Mesodermal cell (in vitro differentiated cells): Measurements from ENCODE around the gene NCAPD3. TPM values are rescaled to one million over a fixed set of nuclear protein-coding genes. Genes with fewer than 3 reads are reported as not detected.

ENCODE experiments used
- H3K27ac ChIP-seq: 2 replicates; pipeline ENCODE4 v1.7.0; 2013; ENCODE audit warnings: mild to moderate bottlenecking, low read depth, low read length, moderate library complexity; ENCODE audit not compliant: severe bottlenecking
- H3K36me3 ChIP-seq: 2 replicates; pipeline ENCODE4 v1.7.1; 2013; ENCODE audit warnings: mild to moderate bottlenecking, low read length, moderate library complexity; ENCODE audit not compliant: control insufficient read depth, insufficient read depth
- H3K4me1 ChIP-seq: one replicate; pipeline ENCODE4 v1.7.1; 2013; ENCODE audit warnings: mild to moderate bottlenecking, low read length; ENCODE audit not compliant: insufficient read depth, control insufficient read depth, poor library complexity, severe bottlenecking
- H3K4me3 ChIP-seq: 2 replicates; pipeline ENCODE4 v1.7.0; 2013; ENCODE audit warnings: low read length, control low read depth, mild to moderate bottlenecking; ENCODE audit not compliant: insufficient read depth, poor library complexity, severe bottlenecking; ENCODE audit errors: extremely low read depth
- H3K9me3 ChIP-seq: 2 replicates; pipeline ENCODE4 v1.7.1; 2013; ENCODE audit warnings: mild to moderate bottlenecking, low read length, moderate library complexity; ENCODE audit not compliant: control insufficient read depth
- WGBS, 2 experiments: methylation state at CpG; one replicate each; pipeline ENCODE4 v1.1.5; 2013; ENCODE audit warnings: missing lambda C conversion rate in 2 of 2; ENCODE audit not compliant: insufficient coverage in 2 of 2; 5-methylcytosine and 5-hydroxymethylcytosine counted together
- polyA plus RNA-seq, 2 experiments: library from polyadenylated mRNA; stranded (reverse); fragments of 50-300 nt; gene quantifications; one replicate each; pipeline ENCODE4 v1.2.3, GENCODE V29; 2013

NCAPD3 gene, protein sequence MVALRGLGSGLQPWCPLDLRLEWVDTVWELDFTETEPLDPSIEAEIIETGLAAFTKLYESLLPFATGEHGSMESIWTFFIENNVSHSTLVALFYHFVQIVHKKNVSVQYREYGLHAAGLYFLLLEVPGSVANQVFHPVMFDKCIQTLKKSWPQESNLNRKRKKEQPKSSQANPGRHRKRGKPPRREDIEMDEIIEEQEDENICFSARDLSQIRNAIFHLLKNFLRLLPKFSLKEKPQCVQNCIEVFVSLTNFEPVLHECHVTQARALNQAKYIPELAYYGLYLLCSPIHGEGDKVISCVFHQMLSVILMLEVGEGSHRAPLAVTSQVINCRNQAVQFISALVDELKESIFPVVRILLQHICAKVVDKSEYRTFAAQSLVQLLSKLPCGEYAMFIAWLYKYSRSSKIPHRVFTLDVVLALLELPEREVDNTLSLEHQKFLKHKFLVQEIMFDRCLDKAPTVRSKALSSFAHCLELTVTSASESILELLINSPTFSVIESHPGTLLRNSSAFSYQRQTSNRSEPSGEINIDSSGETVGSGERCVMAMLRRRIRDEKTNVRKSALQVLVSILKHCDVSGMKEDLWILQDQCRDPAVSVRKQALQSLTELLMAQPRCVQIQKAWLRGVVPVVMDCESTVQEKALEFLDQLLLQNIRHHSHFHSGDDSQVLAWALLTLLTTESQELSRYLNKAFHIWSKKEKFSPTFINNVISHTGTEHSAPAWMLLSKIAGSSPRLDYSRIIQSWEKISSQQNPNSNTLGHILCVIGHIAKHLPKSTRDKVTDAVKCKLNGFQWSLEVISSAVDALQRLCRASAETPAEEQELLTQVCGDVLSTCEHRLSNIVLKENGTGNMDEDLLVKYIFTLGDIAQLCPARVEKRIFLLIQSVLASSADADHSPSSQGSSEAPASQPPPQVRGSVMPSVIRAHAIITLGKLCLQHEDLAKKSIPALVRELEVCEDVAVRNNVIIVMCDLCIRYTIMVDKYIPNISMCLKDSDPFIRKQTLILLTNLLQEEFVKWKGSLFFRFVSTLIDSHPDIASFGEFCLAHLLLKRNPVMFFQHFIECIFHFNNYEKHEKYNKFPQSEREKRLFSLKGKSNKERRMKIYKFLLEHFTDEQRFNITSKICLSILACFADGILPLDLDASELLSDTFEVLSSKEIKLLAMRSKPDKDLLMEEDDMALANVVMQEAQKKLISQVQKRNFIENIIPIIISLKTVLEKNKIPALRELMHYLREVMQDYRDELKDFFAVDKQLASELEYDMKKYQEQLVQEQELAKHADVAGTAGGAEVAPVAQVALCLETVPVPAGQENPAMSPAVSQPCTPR (N-terminal part only)
- polyA plus RNA-seq (2013, experiment 1 of 2), result 33.5 TPM
- 26.8 TPM for polyA plus RNA-seq (2013, experiment 2 of 2)

DNA sequence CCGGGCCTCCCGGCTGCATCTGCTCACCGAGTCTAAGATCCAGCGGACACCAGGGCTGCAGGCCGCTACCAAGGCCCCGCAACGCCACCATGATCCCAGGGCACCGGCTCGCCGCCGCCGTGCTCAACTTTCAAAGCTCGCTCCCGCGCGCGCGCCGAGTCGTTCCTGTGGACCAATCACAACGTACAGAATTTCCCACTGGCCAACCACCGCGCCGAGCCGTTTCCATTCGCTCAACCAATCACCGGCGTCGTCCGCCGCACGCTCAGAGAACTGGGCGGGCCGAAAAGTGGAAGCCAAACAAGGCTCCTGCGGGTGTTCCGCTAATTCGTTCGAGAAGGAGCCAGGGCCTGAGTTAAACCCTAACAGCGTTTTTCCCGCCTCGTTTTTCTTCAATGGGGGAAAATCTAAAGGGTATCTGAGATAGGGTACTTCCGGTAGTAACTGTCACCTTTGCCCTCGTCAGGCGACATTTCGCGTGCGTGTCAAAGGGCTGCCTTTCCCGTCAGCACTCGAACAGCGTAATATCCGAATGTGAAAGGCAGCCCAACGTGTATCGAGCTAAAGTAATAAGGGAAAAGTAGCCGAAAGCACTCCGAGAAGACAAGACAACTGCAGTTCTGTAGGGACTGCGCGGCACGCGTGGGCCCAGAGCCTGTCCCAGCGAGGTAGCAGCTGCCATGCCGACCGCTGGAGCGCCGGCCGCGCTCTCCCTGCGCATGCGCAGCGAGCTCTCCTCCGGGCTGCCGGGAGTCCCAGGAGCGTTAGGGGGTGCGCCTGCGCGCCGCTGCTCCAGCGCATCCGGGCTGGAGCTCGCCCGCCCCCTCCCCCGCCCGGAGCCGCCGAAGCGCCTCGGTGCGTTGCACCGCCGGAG is at the start of gene NCAPD3, which contains the start of gene VPS26B:
Gene NCAPD3 (minus strand): TSS at position 132 of the 874 bp plus-strand sequence. CDS start 41 bp downstream, at position 91.
Gene VPS26B (plus strand): TSS at position 836 of the 874 bp plus-strand sequence. CDS start 452 bp downstream, outside the sequence.
- H3K4me1 ChIP-seq, result peaks cover 7% of the 10 kb centered on the region
- H3K27ac ChIP-seq, result peak within 1 kb of the TSS; percentile 69
- peaks cover 16% of the 10 kb centered on the region for H3K36me3 ChIP-seq
- WGBS, 2 experiments, result 0% methylated on average over 68 to 87 of the region's 89 CpGs
- H3K4me3 ChIP-seq, result peak within 1 kb of the TSS; percentile 82
- no peaks in the 10 kb centered on the region for H3K9me3 ChIP-seq

DNA sequence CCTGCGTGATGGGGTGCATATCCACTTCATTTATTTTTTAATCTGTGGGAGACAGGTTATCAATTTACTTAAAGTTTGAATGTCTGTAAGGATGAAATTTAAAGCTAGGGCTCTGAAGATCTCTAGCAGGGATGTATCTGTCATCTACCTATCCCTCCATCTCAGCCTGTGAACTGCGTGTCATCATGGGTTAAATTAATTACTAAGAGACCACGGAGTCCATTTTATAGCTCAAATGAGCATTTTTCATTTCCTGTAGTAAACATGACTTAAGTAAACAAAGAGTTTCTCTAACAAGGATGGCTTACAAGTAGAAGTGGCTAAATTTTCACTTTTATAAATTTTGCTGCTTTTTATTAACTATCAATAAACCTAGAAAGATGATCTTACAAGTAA is 49.5 kb upstream of the NCAPD3 start:
- WGBS, 2 experiments, result no CpG with 5 or more reads among the region's 3 CpGs
- no peak overlapping the region for H3K4me3 ChIP-seq

GRCh38 chr11:134272381-134273316 is 48.9 kb upstream of the NCAPD3 start:
- 20 to 36% methylated on average over 14 to 16 of the region's 18 CpGs for WGBS, 2 experiments
- H3K9me3 ChIP-seq, result no peaks in the 10 kb centered on the region
- no peak overlapping the region for H3K4me3 ChIP-seq
- H3K36me3 ChIP-seq, result no peaks in the 10 kb centered on the region
- H3K27ac ChIP-seq, result no peak overlapping the region
- H3K4me1 ChIP-seq, result peaks cover 6% of the 10 kb centered on the region

More for the DNA sequence above, 49.5 kb upstream of the NCAPD3 start:
- Histone ChIP-seq H3K36me3 (no peaks in the 10 kb centered on the region), H3K9me3 (no peaks in the 10 kb centered on the region), H3K27ac (no peak overlapping the region), H3K4me1 (peaks cover 6% of the 10 kb centered on the region)

- WGBS, 2 experiments, result 80% methylated on average over 1 of the region's 4 CpGs
- no peaks in the 10 kb centered on the region for H3K36me3 ChIP-seq
- peaks cover 4% of the 10 kb centered on the region for H3K4me1 ChIP-seq
- no peak overlapping the region for H3K4me3 ChIP-seq
- no peaks in the 10 kb centered on the region for H3K9me3 ChIP-seq
- H3K27ac ChIP-seq, result no peak overlapping the region
These were observed 48.2 kb upstream of the NCAPD3 start for GRCh38 chr11:134271978-134272377.

DNA sequence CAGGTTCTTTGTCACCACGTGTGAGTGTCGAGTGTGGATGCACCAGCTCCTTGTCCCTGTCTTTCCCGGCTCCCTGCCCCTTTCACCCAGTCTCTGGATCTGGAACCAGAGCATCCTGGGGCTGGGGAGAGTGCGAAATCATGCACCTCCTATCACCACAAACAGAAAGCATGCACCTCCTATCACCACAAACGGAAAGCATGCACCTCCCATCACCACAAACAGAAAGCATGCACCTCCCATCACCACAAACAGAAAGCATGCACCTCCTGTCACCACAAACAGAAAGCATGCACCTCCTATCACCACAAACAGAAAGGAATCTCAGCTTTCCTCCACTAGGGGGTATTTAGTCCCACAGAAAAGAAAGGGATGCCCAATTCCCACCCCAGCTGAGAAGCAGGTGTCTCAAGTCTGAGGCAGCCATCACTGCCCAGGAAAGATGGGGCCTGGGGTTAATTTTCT is 46.5 kb upstream of the NCAPD3 start:
- 48 to 59% methylated on average over 2 to 4 of the region's 5 CpGs for WGBS, 2 experiments
- H3K36me3 ChIP-seq, result no peaks in the 10 kb centered on the region
- no peak overlapping the region for H3K27ac ChIP-seq
- no peak overlapping the region for H3K4me3 ChIP-seq
- peaks cover 2% of the 10 kb centered on the region for H3K4me1 ChIP-seq
- H3K9me3 ChIP-seq, result no peaks in the 10 kb centered on the region

DNA sequence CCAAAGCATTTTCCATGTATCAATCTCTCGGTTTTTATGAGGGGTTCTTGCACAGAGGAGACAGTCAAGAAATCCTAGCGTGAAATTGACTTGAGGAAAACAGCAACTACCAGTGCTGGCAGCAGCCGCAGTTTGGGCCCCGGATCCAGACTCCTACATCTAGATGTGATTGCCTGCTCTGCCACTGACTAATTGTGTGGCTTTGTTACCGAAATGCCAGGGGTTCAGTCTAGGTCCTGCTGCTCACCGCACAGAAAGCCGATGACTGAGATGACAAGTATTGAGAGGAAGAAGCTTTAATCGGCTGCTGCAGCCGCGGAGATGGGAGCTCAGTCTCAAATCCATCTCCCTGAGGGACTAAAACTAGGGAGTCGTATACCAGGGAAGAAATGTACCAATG is 44.2 kb upstream of the NCAPD3 start:
- Histone ChIP-seq H3K27ac (no peak overlapping the region), H3K9me3 (no peaks in the 10 kb centered on the region), H3K36me3 (peaks cover 10% of the 10 kb centered on the region), H3K4me3 (no peak overlapping the region), H3K4me1 (no peaks in the 10 kb centered on the region)
- WGBS, 2 experiments, result 92 to 94% methylated on average over 10 to 11 of the region's 11 CpGs

DNA sequence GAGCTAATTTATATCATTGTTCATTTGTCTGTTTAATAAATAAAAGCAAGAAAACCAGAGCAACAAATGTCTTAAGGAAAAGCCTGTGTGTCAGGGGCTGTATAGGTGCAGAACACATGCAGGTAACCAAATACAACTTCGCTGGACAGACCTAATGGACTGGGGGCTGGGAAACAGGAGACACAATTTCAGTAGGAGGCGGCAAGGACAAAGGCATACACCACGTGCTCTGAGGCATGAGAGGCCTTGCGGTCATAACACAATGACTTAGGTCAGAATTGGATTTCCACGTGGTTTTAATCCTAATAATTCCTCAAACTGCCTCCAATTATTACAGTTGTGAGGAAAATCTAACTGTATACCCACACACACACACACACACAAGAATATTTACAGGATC is 43.7 kb upstream of the NCAPD3 start:
- Histone ChIP-seq H3K27ac (no peak overlapping the region), H3K36me3 (peaks cover 15% of the 10 kb centered on the region), H3K4me3 (no peak overlapping the region), H3K4me1 (no peaks in the 10 kb centered on the region), H3K9me3 (no peaks in the 10 kb centered on the region)
- WGBS, 2 experiments, result 71 to 92% methylated on average over 1 to 5 of the region's 5 CpGs

DNA sequence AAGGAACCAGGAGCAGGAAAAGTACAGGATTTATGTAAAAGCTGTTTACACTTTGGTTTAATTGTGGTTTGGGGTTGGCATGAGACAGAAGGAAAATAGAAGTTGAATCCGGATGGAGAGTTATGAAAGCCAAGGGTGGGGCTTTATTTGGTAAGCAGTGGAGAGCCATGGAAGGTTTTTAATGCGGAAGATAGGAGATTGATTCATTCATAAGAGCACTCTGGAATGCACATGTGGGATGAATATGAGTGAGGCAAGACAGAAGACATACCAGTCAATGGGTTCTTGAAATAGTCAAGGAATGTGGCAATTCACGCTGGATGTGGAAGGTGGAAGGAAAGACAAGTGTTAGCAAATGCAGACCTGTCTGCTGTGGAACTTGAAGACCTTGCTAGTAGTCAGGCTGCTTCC is 43.1 kb upstream of the NCAPD3 start:
- Histone ChIP-seq H3K4me3 (no peak overlapping the region), H3K27ac (no peak overlapping the region), H3K36me3 (peaks cover 22% of the 10 kb centered on the region), H3K9me3 (no peaks in the 10 kb centered on the region), H3K4me1 (no peaks in the 10 kb centered on the region)
- 71 to 79% methylated on average over 3 of the region's 3 CpGs for WGBS, 2 experiments

DNA sequence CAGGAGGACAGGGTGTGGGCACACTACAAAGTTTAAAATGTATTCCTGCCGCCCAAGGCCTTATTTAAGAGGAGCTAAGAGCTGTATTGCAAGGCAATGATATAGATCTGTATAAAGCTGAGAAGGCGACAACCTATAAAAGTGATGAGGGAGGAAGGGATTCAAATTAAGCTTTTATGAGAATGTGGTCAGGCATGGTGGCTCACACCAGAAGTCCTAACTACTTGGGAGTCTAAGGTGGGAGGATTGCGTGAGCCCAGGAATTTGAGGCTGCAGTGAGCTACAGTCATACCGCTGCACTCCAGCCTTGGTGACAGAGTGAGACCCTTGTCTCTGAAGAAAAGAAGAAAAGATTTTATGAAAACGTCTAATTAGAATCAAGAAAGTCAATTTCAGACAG is 42.7 kb upstream of the NCAPD3 start:
- H3K4me3 ChIP-seq, result no peak overlapping the region
- H3K4me1 ChIP-seq, result no peaks in the 10 kb centered on the region
- 87 to 100% methylated on average over 5 of the region's 5 CpGs for WGBS, 2 experiments
- H3K36me3 ChIP-seq, result peaks cover 26% of the 10 kb centered on the region
- no peaks in the 10 kb centered on the region for H3K9me3 ChIP-seq
- no peak overlapping the region for H3K27ac ChIP-seq
